ENCODE measurements around the gene GALNT2.

GALNT2 gene

GRCh38 chr1:230066466-230067404 lies at the start of gene GALNT2:
TSS of gene GALNT2 (plus strand) at chr1:230067238. CDS start at chr1:230067281, 43 bp downstream.
- peak; percentile 80 for DNase-seq
- peak within 1 kb of the TSS; percentile 64 for H3K27ac ChIP-seq
- TF ChIP-seq CTCF (IDR thresholded peaks at IDR 0.05; ENCODE audit: low read depth, low read length): no peak
- H3K27me3 ChIP-seq (ENCODE audit: insufficient read depth, low read depth, severe bottlenecking): no peaks in the 10 kb centered on the region
- H3K9me3 ChIP-seq (ENCODE audit: severe bottlenecking): no peaks in the 10 kb centered on the region
- H3K4me3 ChIP-seq (ENCODE audit: low read depth, low read length): peak within 1 kb of the TSS; percentile 67
- no peaks in the 10 kb centered on the region for H3K36me3 ChIP-seq

DNA sequence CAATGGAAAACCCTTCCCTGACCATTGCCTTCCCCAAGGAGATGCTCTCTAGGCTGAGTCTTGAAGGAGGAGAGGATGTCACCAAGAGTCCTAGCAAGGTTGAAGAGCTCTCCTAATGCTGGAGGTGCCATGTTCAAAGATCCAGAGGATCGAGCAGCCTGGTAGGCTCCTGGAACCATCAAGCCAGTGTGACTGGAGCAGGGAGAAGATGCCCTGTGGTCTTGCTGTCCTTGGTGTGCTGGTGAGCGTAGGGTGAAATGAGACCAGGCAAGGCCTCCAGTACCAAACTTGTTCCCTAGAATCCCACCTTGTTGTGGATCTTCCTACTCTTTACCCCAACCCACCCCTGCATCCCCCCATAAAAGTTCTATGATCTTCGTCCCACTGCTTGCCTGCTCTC lies 46.6 kb upstream of the GALNT2 start:
- Histone ChIP-seq H3K9me3 (ENCODE audit: severe bottlenecking) (no peaks in the 10 kb centered on the region), H3K36me3 (no peaks in the 10 kb centered on the region), H3K4me3 (ENCODE audit: low read depth, low read length) (no peak overlapping the region), H3K27me3 (ENCODE audit: insufficient read depth, low read depth, severe bottlenecking) (no peaks in the 10 kb centered on the region), H3K27ac (no peak overlapping the region)
- no peak for TF ChIP-seq CTCF (IDR thresholded peaks at IDR 0.05; ENCODE audit: low read depth, low read length)
- no peak for DNase-seq

GRCh38 chr1:230022666-230023380 lies 44.2 kb upstream of the GALNT2 start:
- H3K27ac ChIP-seq: no peak overlapping the region
- TF ChIP-seq CTCF (IDR thresholded peaks at IDR 0.05; ENCODE audit: low read depth, low read length): no peak
- no peak for DNase-seq
- H3K27me3 ChIP-seq (ENCODE audit: insufficient read depth, low read depth, severe bottlenecking): no peaks in the 10 kb centered on the region
- no peaks in the 10 kb centered on the region for H3K36me3 ChIP-seq
- no peaks in the 10 kb centered on the region for H3K9me3 ChIP-seq (ENCODE audit: severe bottlenecking)
- H3K4me3 ChIP-seq (ENCODE audit: low read depth, low read length): no peak overlapping the region

- no peaks in the 10 kb centered on the region for H3K9me3 ChIP-seq (ENCODE audit: severe bottlenecking)
- no peak for TF ChIP-seq CTCF (IDR thresholded peaks at IDR 0.05; ENCODE audit: low read depth, low read length)
Observed at GRCh38 chr1:230025686-230026085, 41.4 kb upstream of the GALNT2 start.

GRCh38 chr1:230026139-230026538 lies 40.9 kb upstream of the GALNT2 start:
- TF ChIP-seq CTCF (IDR thresholded peaks at IDR 0.05; ENCODE audit: low read depth, low read length): no peak
- Histone ChIP-seq H3K27ac (no peak overlapping the region), H3K27me3 (ENCODE audit: insufficient read depth, low read depth, severe bottlenecking) (no peaks in the 10 kb centered on the region), H3K36me3 (no peaks in the 10 kb centered on the region), H3K9me3 (ENCODE audit: severe bottlenecking) (no peaks in the 10 kb centered on the region), H3K4me3 (ENCODE audit: low read depth, low read length) (no peak overlapping the region)
- DNase-seq: no peak

More at GRCh38 chr1:230025686-230026085, 41.4 kb upstream of the GALNT2 start:
- Histone ChIP-seq H3K36me3 (no peaks in the 10 kb centered on the region), H3K27me3 (ENCODE audit: insufficient read depth, low read depth, severe bottlenecking) (no peaks in the 10 kb centered on the region), H3K4me3 (ENCODE audit: low read depth, low read length) (no peak overlapping the region), H3K27ac (no peak overlapping the region)
- DNase-seq: no peak
